NCI-H82 treated with DMSO at 0.1 percent for 48 hours (cell line): ENCODE results near the gene RPL31.
A peak's percentile ranks its signal among the peaks of the same experiment; 100 is the strongest.

Experiments
- DNase-seq: peaks from one replicate; lab custom pipeline; 2025; ENCODE audit not compliant: unreplicated experiment; lab: John Stamatoyannopoulos, UW

RPL31 gene

GRCh38 chr2:100992262-100992661 is 9.8 kb upstream of the RPL31 start:
- no peak for DNase-seq

DNA sequence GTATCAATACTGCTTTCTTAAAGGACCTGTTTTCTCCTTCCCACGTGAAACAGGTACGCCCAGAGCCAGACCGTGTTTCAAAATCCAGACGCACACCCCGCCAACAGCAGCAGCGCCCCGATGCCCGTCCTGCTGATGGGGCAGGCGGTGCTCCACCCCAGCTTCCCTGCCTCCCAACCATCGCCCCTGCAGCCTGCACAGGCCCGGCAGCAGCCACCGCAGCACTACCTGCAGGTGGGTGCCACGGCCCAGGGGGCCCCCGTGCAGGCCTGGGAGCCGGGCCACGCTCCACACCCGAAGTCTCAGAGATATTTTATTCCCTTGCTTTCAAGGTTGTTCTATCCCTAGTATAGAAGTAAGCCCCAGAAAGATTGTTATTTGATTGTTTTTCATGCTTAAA is 8.8 kb upstream of the RPL31 start:
- DNase-seq = no peak

DNA sequence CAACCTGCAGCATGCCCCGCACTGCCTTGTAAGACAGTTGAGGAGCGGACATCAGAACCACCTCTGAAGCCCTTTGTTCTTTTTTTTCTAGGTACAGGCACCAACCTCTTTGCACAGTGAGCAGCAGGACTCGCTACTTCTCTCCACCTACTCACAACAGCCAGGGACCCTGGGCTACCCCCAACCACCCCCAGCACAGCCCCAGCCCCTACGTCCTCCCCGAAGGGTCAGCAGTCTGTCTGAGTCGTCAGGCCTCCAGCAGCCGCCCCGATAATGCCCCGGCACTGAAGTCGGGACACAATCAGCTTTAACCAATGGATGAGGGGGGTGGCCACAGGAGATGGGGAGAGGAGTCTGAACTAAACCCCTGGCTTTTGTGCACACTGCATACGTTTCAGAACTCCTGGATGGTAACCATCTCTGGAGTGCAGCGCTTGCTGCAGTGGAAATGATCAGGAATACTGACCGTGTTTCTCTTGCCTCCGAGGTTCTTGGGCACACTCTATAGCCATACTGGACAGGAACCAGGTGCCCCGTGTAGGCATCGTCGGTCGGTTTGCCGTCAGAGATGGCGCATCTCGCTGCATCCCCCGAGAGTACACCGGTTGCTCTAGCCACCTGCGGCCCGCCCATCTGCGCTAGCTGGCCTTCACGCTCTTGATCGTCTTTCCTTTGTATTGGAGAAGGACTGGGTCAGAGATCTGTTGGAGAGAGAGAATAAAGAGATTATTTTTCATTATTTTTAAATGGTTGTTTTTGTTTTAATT is 6.6 kb upstream of the RPL31 start:
- DNase-seq = no peak

GRCh38 chr2:100997509-100998234 is 4.4 kb upstream of the RPL31 start:
- no peak for DNase-seq

- no peak for DNase-seq
These were observed 3.9 kb upstream of the RPL31 start for GRCh38 chr2:100998235-100998573.

- no peak for DNase-seq
These were observed 2.1 kb upstream of the RPL31 start for GRCh38 chr2:100999995-101000394.

DNA sequence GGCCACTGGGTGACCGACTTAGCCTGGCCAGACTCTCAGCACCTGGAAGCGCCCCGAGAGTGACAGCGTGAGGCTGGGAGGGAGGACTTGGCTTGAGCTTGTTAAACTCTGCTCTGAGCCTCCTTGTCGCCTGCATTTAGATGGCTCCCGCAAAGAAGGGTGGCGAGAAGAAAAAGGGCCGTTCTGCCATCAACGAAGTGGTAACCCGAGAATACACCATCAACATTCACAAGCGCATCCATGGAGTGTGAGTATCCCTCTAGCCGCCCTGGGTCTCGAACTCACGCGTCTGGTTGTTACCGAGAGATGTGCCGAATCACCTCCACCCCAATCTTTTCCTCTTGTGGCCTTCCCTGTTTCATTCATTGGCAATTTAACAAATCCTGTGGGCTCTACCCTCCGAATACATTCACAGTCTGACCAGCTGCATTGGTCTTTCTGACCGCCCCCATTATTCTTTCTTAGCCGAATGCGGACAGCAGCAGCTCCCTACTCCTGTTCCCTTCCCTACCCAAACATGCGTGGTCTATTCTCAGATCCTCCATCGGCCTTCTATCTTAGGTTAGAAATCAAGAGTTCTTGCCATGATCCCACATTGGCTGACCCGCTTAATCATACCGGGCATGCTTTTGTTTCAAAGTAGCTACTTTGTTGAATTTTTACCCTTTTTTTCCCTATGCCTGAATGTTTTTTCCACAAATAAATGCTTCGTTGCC is 631 bp downstream of the RPL31 start:
- no peak for DNase-seq

DNA sequence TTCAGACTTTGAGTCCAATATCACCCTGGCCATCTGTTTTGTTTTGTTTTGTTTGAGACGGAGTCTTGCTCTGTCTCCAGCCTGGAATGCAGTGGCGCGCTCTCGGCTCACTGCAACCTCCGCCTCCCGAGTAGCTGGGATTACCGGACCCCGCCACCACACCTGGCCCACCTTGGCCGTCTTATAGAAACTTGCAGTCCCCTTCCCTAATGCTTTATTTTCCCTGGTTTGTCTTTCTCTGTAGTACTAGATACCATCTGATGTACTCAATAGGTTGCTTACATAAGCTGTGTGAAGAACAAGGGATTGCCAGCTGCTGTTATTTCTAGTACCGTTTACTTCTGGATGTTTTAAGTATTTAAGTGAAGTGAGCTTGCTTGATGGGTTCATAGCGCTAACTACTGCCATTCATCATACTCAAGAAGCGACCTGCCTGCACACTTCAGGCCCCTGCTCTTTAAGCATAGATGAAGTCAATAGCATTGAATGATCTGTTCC is 1.2 kb downstream of the RPL31 start:
- DNase-seq = no peak

- no peak for DNase-seq
These were observed 2.7 kb downstream of the RPL31 start for GRCh38 chr2:101004620-101005325.

GRCh38 chr2:101006065-101006715 is 4.1 kb downstream of the RPL31 start:
- no peak for DNase-seq

GRCh38 chr2:101007415-101008345 is 5.6 kb downstream of the RPL31 start:
- DNase-seq = no peak

DNA sequence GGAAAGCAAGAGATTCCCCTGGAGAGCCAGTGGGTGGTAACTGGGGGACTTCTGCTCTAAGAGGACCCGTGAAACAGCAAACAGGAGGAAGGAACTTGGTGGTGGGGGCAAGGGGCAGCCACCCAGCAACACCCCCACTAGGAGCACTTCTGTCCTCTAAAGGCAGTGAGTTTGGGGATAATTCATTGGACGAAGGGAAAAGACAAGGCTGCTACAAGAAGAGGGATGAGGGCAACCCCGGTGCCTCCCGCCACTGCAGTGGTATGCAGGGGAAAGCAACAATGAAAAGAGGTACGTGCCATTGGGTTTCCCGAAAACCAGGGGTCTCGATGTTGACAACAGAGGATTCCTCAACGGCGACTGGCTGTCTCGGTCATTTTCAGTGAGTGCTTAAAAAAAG is 9.1 kb downstream of the RPL31 start:
- no peak for DNase-seq

DNA sequence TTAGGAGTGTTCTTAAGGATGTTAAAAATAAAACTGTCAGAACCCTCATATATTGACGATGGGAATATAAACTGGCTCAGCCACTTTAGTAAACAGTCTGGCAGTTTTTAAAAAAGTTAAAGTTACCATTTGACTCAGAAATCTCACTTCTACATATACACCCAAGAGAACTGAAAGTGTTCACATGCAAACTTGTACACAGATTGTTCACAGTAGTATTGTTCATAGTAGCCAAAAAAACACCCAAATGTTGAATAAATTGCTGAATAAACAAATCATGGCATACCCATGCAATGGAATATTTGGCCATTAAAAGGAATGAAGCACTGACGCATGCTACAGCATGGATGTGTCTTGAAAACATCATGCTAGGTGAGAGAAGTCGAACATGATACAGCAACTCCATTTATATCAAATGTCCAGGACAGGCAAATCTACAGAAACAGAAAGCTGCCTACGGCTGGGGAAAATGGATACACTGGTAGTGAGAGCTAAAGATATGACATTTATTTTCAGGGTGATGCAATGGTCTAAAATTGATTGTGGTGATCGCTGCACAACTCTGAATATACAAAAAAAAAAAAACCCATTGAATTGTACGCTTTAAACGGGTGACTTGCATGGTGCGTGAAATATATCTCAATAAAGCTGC is 10.1 kb downstream of the RPL31 start:
- DNase-seq = no peak

DNA sequence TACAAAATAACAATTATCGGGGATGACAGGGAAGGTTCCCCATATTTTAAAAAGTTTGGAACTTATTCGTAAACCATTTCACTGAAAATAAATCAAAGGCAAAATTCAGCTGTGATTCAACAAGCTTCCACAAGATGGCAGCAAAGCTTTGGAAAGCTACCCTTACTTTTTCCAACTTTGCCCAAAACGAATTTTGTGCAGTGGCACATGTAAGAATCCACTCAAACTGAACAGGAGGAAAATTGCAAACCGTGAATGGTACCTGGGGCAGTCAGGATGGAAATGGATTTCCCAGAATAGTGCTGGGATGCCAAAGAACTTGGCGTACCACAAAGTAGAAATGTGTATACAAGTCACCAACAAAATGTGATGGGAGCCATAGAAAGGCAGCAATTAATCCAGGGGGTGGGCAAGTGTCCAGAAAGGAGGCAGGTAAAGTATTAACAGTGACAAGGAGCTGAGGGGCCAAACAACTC is 10.7 kb downstream of the RPL31 start:
- no peak for DNase-seq

GRCh38 chr2:101014264-101014857 is 12.3 kb downstream of the RPL31 start:
- no peak for DNase-seq

DNA sequence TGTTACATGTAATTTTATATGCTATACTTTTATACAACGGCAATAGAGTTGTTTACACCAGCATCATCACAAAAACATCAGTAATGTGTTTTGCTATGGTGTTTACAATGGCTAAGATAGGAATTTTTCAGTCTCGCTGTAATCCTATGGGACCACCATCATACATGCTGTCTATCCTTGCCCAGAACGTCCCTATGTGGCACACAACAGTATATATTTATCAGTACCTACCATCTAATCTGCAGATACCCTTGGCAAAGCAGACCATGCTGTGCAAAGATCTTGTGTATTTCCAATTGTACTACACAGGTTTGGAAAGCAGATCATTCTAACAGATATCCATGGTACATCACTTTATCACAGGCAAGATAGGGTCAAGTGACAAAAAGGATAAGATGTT is 15.3 kb downstream of the RPL31 start:
- no peak for DNase-seq

DNA sequence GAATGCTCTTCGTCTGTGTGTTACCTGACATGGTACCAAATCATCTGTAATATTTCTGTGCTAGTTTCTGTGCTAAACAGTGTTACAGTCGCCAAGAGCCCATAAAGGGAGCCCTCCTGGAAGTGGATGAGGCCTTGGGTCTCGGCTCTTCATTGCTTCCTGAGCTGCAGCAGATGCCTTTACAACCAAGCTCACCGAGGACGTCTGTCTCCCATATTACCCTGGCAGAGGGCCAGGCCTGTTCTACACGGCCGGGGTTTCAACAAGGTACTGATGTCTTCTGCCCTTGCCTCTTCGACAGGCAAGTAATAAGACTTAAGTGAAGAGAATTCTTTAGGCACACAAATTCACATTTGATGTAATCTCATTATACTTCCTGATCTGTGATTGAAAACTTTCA is 16.8 kb downstream of the RPL31 start:
- DNase-seq = peak; percentile 1

DNA sequence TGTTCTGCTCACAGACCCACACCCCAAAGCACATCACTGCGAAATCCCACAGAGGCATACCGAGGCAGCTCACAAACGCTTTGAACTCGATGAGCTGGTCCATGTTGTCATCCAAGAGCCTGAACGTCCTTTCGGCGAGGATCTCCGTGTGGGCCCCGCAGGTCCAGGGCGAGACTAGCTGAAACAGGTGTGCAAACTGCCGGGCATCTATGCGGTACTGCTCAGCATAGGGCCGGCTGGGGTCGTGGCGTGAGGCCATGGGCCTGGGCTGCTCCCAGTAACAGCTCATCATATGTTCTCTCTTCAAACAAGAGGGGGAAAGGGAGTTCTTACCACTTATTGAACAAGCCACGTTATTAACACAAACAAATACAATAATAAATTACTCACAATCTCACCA is 20.1 kb downstream of the RPL31 start:
- DNase-seq = no peak
